ENCODE results near the gene VAX1.
A peak's percentile ranks its signal among the peaks of the same experiment; 100 is the strongest.
"Not testable (repeated sequence)": the region's sequence is repeated elsewhere in the genome, so short reads cannot be mapped to it uniquely, and the experiment has no call there.

VAX1 gene

GRCh38 chr10:117137911-117138642 is at the start of gene VAX1:
TSS of gene VAX1 (minus strand) at chr10:117138270. CDS start at chr10:117138056, 214 bp downstream.
- no peak within 1 kb of the TSS for H3K4me3 ChIP-seq (ENCODE audit: low read depth in 1 of 2, low read length in 1 of 2)
- H3K9me3 ChIP-seq: no peaks in the 10 kb centered on the region
- no peaks in the 10 kb centered on the region for H3K36me3 ChIP-seq
- TF ChIP-seq CTCF (IDR thresholded peaks at IDR 0.05): no peak
- peaks cover 100% of the 10 kb centered on the region for H3K27me3 ChIP-seq
- no peaks in the 10 kb centered on the region for H3K4me1 ChIP-seq (ENCODE audit: control insufficient read depth in 1 of 2, insufficient read depth in 1 of 2, low read depth in 1 of 2, low read length in 1 of 2)
- H3K27ac ChIP-seq: no peak within 1 kb of the TSS

- Histone ChIP-seq H3K4me3 (ENCODE audit: low read depth in 1 of 2, low read length in 1 of 2) (no peak overlapping the region), H3K9me3 (no peaks in the 10 kb centered on the region), H3K27ac (peak overlapping the region; percentile 5), H3K36me3 (no peaks in the 10 kb centered on the region), H3K27me3 (peaks cover 32% of the 10 kb centered on the region), H3K4me1 (ENCODE audit: control insufficient read depth in 1 of 2, insufficient read depth in 1 of 2, low read depth in 1 of 2, low read length in 1 of 2) (peaks cover 12 to 17% of the 10 kb centered on the region in 2 experiments)
- TF ChIP-seq CTCF (IDR thresholded peaks at IDR 0.05): no peak
Measured at GRCh38 chr10:117186832-117187615, 49.0 kb upstream of the VAX1 start.

GRCh38 chr10:117185817-117186216 is 47.7 kb upstream of the VAX1 start:
- H3K4me1 ChIP-seq (ENCODE audit: control insufficient read depth in 1 of 2, insufficient read depth in 1 of 2, low read depth in 1 of 2, low read length in 1 of 2): peaks cover 12 to 17% of the 10 kb centered on the region in 2 experiments
- not testable (repeated sequence) for H3K9me3 ChIP-seq; H3K27ac ChIP-seq; H3K4me3 ChIP-seq (ENCODE audit: low read depth in 1 of 2, low read length in 1 of 2); H3K36me3 ChIP-seq
- peaks cover 37% of the 10 kb centered on the region for H3K27me3 ChIP-seq

GRCh38 chr10:117184821-117185220 is 46.8 kb upstream of the VAX1 start:
- no peaks in the 10 kb centered on the region for H3K9me3 ChIP-seq
- H3K27ac ChIP-seq: no peak overlapping the region
- peaks cover 12 to 17% of the 10 kb centered on the region in 2 experiments for H3K4me1 ChIP-seq (ENCODE audit: control insufficient read depth in 1 of 2, insufficient read depth in 1 of 2, low read depth in 1 of 2, low read length in 1 of 2)
- H3K4me3 ChIP-seq (ENCODE audit: low read depth in 1 of 2, low read length in 1 of 2): no peak overlapping the region
- peaks cover 47% of the 10 kb centered on the region for H3K27me3 ChIP-seq
- H3K36me3 ChIP-seq: no peaks in the 10 kb centered on the region
- no peak for TF ChIP-seq CTCF (IDR thresholded peaks at IDR 0.05)

GRCh38 chr10:117184296-117184695 is 46.2 kb upstream of the VAX1 start:
- TF ChIP-seq CTCF (IDR thresholded peaks at IDR 0.05): no peak

GRCh38 chr10:117178190-117178589 is 40.1 kb upstream of the VAX1 start:
- H3K27me3 ChIP-seq: peaks cover 72% of the 10 kb centered on the region
- no peak for TF ChIP-seq CTCF (IDR thresholded peaks at IDR 0.05)
- H3K9me3 ChIP-seq: no peaks in the 10 kb centered on the region
- peaks cover 15 to 21% of the 10 kb centered on the region in 2 experiments for H3K4me1 ChIP-seq (ENCODE audit: control insufficient read depth in 1 of 2, insufficient read depth in 1 of 2, low read depth in 1 of 2, low read length in 1 of 2)
- no peak overlapping the region for H3K4me3 ChIP-seq (ENCODE audit: low read depth in 1 of 2, low read length in 1 of 2)
- H3K36me3 ChIP-seq: no peaks in the 10 kb centered on the region
- no peak overlapping the region for H3K27ac ChIP-seq

More at GRCh38 chr10:117184296-117184695, 46.2 kb upstream of the VAX1 start:
- no peak overlapping the region for H3K4me3 ChIP-seq (ENCODE audit: low read depth in 1 of 2, low read length in 1 of 2)
- H3K4me1 ChIP-seq (ENCODE audit: control insufficient read depth in 1 of 2, insufficient read depth in 1 of 2, low read depth in 1 of 2, low read length in 1 of 2): peaks cover 12 to 17% of the 10 kb centered on the region in 2 experiments
- H3K27ac ChIP-seq: no peak overlapping the region
- peaks cover 53% of the 10 kb centered on the region for H3K27me3 ChIP-seq
- no peaks in the 10 kb centered on the region for H3K9me3 ChIP-seq
- H3K36me3 ChIP-seq: no peaks in the 10 kb centered on the region
